ENCODE results near the gene CPZ.

The CPZ gene
- total RNA-seq, result 0 reads per million in 2 donors

DNA sequence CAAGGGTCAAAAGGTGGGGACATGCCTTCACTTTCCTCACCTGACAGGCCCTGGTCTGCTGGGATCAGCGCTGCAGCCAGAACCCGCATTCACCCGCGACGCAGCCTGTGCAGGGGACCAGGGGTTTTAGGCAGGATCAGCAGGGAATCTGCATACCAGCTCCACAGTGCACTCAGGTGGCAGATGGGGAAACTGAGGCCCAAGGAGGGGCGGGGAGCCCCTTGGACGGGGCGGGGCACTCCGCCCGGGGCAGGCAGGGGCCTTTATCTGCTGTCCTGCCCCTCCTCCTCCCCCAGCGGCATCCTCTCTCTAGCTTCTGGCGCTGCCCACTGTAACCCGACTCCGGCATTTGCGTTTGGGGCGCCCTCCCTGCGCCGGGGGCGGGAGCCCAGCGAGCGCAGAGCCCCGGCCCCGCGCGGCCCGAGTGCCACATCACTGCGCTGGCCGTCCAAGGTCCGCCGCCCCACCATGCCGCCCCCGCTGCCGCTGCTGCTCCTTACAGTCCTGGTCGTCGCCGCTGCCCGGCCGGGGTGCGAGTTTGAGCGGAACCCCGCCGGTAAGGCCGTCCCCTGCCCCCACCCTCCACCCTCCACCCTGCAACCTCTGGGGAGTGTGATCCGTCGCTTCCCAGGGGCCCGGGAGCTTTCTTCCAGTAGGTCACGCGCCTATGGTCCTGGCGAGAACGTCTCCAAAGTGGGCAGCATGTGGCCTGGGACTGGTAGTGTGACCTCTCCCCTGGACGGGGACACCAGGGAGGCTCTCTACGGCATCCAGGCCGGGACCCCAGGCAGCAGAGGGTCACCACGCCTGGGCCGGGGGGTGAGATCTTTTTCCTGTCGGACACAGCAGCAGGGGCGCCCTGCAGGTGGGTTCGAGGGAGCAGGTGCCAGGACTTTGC lies at the start of gene CPZ:
TSS of gene CPZ (plus strand) at position 400 of the 898 bp plus-strand sequence. CDS start at position 469, 69 bp downstream.
- DNase-seq, result no peak

DNA sequence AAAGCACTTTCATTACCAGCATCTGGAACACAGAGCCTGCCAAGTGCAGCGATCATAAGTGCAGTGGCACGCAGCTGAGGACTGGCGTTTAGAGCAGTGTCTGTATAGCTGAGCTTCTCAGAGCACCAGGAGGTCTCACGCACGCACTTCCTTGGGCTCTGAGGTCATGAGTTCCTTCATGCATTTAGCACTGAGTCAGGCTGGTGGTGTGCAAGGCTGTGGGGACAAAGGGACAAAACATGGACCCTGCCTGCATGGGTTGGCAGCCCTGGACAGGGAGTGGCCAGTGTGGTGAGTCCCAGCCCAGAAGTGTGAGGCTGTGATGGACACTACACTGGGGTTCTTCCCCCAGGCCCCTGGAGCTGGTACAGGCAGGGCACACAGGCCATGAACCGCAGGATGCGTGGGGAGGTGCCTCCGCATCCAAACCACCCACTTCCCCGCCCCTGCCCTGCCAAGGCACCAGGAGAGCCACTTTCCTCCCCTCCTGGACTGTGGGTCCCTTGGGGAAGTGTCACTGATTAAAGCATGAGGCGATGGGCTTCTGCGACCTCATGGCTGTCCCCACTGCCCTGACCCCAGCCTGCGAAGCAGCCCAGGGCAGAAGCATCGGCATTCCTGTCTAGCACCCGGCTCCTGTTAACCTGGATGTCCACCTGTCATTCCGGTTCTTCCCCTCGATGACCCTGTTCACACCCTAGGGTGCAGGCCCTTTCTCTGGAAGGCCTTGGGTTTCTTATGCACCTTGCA lies 49.6 kb upstream of the CPZ start:
- no peak for DNase-seq

DNA sequence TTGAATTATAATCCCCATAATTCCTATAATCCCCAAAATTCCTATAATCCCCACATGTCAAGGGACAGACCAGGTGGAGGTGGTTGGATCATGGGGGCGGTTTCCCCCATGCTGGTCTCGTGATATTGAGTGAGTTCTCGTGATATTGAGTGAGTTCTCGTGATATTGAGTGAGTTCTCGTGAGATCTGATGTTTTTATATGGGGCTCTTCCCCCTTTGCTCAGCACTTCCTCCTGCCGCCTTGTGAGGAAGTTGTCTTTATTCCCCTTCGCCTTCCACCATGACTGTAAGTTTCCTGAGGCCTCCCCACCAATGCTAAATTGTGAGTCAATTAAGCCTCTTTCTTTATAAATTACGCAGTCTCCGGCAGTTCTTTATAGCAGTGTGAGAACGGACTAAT lies 48.9 kb upstream of the CPZ start:
- DNase-seq, result no peak

DNA sequence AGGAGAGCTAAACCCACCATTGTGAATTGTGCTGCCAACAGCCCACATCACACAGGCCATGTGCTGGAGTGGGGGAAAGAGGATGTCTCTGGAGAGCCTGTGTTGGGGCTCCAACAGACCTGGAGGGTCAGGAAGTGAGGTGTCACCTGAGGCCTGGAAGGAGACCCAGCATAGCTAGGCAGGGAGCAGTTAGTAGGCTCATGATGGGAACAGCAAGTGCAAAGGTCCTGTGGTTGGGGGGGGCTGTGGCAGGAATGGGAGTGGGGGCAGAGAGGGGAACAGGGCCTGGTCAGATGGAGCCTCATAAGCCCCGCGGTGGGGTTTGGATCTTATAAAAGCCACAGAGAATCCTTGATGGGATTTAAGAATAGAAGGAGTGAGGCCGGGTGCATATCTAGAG lies 48.3 kb upstream of the CPZ start:
- DNase-seq, result no peak

DNA sequence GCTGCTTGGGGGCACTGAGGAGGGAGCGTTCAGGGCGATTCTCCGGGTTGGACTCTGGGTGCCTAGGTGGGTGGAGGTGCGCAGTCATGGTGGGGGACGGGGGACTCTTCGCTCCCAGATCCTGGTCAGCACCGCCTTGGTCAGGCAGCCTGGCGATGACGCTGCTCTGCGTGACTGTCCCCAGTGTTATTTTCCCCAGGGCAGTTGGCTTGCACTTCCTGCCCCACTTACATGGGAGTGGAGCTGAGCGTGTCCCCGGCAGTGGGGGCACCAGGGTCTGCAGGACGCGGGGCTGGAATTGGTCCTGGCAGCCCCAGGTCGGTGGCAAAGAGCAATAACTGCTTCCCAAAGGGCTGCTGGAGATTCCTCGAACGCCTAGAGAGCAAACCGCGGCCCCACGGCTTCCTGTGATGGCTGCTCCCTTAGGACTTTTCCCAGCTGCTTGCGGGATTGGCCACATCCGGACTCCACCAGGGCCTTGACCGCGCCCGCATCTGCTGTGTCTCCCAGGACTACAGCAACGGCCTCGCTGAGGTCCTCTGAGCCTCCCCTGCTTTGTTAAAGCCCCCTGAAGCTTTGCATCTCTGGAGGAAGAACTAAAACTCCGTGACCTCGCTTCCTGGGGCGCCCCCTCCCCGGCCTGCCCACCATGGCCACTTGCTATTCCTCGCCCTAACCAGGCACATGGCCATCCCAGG lies 47.7 kb upstream of the CPZ start:
- no peak for DNase-seq

DNA sequence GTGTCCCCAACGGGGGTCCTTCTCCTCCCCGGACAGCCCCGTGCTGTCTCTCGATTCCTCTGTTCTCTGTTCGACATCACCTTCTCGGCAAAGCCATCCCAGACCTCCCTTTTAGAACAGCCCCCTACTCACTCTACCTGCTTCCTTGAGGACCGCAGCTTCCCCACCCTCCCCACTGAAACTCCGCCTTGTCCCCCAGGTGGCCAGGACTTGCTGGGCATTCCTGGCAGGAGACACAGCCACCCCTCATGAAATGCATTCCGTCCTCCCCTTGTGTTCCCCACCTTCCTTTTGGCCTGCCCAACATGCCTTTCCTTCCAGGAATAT lies 47.2 kb upstream of the CPZ start:
- DNase-seq, result no peak

DNA sequence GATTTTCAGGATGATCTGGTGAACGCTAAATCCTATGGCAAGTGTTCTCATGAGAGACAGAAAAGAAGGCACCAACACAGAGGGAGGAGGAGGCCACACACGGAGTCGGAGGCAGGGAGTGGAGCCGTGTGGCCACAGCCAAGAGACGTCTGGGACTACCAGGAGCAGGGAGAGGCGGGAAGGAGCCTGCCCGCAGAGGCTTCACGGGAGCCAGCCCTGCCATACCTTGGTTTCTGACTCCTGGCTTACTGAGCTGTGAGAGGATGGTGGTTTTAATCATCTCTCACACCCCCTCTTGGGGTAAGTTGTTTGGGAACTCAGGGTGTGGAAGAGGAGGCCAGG lies 45.8 kb upstream of the CPZ start:
- DNase-seq, result no peak

DNA sequence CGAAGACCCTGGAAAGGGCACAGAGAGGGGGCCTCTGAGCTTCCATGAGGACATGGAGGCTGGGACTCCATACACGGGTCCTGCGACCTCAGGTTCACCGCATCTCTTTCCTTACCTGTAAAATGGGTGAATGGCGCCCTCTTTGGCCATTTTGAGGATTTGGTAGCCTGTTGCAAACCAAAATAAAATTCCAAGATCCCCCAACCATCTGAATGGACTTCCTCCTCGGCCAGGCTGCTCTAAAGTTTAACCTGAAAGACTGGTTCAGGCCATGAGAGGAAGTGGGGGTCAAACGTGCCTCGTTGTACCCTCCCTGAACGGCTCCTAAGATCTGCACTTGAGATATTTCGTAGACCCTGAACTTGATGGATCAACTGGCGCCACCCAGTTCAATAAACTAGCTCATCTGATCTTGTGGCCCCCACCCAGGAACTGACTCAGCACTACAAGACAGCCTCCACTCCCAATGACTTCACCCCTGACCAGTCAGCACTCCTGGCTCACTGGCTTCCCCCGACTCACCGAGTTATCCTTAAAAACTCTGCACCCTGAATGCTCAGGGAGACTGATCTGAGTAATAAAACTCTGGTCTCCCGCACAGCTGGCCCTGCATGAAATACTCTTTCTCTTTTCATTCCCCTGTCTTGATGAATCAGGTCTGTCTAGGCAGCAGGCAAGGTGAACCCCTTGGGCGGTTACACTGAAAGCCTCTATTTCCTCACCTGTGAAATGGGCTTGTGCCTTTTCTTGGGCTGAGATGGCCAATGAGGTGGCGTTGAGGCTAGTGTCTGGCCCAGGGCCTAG lies 45.3 kb upstream of the CPZ start:
- DNase-seq, result no peak

DNA sequence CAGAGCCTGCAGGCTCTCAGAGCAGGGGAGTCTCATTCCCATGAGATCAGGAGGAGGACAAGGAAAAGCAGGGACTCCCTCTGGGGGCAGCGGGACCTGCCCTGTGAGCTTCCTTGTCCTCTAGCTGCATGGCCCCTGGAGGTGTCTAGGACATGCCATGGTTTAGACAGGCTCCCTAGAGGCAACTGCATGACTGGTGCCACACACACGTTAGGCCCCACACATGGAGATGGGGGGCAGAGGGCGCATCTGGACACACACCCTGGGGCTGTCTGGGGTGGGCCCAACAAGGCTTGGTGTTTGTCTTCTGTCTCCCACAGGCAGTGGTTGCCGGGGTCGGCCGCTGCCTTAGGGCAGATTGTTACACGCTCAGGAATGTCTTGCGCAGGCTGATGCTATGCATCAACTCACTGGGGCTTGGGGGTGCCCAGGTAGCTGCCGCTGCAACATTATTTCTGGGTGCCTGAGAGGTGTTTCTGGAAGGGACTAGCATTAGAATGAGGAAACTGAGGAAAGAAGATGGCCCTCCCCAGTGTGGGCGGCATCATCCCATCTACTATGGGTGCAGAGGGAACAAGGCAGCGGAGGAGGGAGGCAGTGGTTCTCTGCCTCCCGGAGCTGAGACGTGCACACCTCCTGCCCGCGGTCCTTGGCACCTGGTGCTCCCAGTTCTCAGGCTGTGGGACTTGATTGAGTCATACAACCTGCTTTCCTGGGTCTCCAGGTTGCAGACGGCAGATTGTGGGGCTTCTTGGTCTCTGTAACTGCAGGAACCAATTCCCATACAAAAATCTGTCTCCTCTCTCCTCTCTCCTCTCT lies 44.4 kb upstream of the CPZ start:
- DNase-seq, result no peak

DNA sequence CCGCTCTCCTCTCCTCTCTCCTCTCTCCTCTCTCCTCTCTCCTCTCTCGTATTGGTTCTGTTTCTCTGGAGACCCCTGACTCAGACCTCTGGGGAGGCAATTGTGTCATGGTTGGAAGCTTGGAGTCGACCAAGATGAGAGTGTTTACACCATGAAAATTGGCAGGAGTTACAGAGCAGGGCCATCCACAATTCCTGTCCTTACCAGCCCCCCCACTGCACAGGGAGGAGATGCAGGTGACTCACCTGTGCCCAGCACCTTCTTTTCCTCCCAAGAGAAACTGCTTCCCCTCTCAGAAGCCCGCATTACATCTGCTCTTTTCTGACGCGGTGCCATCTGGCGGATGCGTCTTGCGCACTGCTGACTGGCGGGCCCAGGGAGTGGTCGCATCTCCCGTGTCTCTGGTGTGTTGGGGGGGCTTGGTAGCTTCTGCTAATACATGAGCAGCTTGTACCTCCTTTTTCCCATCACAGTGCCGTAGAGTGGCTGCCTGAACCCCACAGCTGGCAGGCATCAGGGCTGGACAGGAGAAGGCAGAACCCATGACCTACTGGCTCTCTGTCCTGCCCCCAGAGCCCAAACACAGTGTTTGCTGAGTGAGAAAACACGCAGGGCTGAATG lies 43.7 kb upstream of the CPZ start:
- no peak for DNase-seq

DNA sequence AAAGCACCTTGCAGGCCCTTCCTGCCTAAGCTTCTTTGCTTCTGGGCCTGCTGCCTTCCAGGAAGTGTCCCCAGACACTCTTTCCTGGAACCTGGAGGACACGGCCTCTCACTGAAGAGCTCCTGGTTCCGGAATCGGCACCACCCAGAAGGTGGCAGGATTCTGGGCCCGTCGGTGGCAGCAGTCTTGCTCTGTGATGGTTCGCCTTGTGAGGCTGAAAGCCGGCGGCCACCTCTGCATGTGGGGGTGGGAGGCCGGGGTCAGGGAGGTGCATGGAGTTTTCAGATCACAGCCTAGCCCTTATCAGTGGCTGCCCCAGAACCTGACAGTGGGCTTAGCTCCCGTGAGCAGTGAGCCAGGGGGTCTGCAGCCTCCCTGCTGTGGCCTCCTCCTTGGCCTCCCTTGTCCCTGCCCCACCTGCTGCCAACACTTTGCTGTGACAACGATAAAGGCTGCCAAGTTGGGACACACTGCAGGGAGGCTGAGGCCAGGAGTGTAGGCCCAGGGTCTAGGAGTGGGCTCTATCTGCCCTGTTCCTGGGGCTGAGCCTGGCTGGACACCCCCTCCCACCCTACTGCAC lies 43.1 kb upstream of the CPZ start:
- no peak for DNase-seq

DNA sequence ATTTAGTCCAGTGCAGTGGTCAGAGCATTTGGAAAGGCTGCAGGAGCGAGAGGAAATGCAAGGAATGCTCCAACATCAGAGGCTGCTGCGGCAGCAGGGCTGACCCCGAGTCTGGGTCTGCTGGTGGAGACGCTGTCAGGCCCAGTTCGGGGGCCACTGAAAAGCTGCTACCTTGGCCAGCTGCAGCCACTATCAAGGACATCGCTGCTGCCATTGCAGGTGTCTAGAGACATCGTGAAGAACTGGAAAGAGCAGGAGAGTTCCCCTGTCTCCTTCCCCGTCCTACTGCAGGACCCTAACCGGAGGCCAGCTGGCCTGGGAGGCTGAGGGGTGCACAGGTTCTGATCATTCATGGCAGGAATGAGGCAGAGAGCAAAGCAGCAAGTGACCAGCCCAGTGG lies 41.9 kb upstream of the CPZ start:
- DNase-seq, result no peak

DNA sequence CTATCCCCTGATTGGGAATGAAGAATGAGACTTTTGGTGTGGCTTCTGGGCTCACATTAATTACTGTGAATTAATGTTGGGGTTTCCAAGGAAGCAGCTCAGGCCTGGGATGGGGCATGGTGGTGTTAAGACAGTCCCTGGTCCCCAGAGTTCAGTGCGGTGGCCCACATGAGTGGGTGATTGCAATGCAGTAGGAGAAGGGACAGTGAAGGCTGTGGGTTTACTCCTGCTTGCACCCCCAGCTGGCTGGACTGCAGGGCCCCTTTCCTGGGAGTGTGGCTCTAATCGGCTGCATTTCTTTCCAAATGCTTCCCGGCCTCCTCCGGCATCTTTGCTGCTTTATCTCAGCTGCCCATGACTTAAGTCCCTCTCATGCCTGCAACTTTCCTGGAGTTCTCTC lies 40.5 kb upstream of the CPZ start:
- DNase-seq, result no peak

DNA sequence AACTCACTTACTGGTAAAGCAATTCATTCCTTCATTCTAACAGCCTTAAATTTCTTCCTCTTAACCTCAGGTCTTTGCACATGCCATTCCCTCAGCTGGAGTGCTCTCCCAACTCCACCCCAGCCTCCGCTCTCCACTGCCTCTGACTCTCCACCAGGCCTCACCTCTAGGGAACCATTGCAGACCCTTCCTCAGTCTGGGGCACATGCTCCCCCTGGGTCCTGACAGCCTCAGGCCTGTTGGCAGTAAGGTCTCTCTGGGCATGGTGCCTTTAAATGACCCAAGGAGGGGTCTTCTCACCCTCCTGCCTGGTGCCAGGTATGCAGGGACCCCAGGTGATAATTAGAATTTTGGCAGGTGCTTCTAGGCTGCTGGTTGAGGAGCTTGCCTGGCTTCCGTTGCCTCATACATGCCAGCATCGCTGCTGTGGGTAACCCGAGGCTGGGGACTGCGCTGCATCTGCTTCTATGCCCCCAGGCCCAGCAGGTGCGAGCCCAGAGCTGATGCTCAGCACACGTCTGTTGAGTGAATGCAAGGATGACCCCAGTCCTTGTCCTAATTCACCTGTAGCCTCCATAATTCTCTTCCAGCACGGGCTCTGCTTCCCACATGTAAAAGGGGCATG lies 39.9 kb upstream of the CPZ start:
- DNase-seq, result no peak

DNA sequence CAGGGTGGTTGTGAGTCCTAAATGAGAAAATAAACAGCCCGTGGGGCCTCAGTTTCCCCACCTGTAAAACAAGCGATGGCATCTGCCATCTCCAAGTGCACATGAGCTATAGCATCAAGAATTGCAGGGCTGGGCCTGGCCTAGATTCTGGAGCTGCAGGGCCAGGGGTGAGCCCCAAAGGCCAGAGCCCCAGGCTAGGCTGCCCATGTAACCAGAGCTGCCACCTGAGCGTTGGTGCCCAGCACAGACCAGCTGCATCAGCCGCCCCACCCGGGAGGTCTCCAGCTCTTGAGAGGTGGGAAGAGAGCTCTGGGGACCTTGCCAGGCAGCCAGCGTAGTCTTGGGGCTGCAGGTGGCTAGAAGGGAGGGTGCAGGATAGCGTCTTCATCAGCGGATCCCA lies 39.3 kb upstream of the CPZ start:
- DNase-seq, result no peak

DNA sequence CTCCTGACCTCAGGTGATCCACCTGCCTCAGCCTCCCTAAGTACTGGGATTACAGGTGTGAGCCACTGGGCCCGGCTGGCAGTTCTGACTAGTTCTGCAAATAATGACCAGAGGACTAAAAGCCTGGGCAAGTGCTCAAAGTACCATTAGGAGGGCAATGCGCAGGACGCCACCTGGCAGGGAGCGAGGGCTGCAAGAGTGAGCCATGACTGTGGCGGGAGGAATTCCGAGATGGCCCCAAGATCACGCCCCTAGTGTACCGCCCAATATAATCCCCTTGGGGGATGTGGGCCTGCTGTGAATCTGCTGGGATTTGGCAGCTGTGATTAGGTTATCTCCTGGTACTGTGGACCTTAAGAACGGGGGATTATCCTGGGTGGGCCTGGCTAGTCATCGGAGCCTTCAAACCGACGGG lies 38.6 kb upstream of the CPZ start:
- no peak for DNase-seq

DNA sequence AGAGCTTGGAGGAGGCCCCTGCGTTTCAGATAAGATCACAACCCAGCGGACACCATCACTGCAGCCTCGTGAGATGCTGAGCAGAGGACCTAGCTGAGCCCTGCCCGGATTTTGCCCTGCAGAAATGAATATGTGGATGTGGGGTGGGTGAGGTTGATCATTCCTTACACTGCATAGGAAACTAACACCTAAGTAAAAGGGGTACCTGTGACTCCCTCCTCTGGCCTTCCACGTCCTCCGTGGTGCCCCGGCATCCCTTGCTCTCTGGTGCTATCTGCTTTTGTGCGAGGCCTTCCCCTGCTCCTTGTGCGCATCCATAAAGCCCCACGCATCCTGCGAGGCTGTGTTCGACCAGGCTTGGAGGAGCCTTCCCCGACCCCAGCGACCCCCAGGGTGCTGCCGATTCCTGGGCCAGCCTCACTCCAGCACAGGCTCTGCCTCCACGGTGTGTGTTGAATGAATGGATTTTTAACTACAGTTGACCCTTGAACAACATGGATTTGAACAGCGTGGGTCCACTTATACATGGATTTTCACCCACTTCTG lies 37.9 kb upstream of the CPZ start:
- no peak for DNase-seq

DNA sequence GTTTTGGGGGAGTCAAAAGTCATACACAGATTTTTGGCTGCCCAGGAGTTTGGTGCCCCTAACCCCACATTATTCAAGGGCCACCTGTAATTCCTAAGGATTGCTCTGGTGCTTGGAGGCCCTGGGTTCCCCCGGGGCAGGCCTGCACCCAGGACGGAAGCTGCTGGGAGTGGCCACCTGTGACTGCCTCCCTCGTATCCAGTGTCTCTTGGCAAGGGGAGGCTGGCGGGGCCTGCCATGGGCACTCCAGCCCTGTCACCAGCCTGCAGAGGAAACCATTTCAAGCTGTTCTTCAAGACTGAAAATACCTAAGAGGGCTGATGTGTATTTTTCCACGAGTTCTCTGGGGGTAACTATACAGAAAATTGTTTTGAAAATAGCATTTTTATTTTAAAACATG lies 36.8 kb upstream of the CPZ start:
- no peak for DNase-seq

DNA sequence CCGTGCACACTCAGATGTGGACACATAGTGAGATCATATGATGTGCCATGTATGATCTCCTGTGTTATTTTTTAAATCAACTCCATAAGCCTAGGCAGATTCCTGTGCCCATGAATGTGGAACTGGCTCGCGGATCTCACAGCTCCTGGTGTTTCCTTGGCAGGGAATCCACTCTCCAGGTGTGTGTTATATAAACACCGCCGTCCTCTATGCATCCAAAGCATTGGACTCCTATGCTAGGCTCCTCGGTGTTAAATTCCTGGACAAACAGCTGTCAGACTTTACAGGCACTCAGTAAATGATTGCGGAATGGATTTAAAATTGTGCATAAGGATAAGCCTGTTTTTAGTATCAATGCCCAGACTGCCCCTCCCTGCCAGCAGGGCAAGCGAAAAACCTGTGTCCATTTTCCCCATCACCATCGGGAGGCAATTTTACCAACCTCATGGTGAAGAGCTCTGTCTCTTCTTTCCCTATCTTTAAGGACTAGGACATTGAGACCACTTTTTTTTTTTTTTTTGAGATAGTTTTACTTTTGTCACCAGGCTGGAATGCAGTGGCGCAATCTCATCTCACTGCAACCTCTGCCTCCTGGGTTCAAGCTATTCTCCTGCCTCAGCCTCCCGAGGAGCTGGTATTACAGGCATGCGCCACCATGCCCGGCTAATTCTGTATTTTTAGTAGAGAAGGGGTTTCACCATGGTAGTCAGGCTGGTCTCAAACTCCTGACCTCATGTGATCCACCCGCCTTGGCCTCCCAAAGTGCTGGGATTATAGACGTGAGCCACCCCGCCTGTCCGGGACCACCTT lies 36.0 kb upstream of the CPZ start:
- no peak for DNase-seq
